HFF-Myc (cell line): ENCODE measurements around the gene SPINT3.

Experiments
- DNase-seq: peaks from one replicate; pipeline ENCODE4 v3.0.0-alpha.2; 2011; ENCODE audit warnings: low read depth; ENCODE audit errors: extremely low read depth
- H3K4me3 ChIP-seq: replicated peaks from 2 replicates; pipeline ENCODE4 v1.5.1; 2011; ENCODE audit warnings: low read depth, mild to moderate bottlenecking, control low read depth, low read length
- CTCF ChIP-seq: IDR thresholded peaks from 2 replicates; pipeline ENCODE4 v1.5.1; 2012; ENCODE audit warnings: mild to moderate bottlenecking, low read depth, low read length, control low read depth; ENCODE audit errors: missing control alignments

SPINT3 gene

GRCh38 chr20:45547206-45547770 is 31.9 kb upstream of the SPINT3 start, which contains the start of gene EPPIN:
TSS of gene EPPIN (minus strand) at chr20:45547401. CDS start at chr20:45547357, 44 bp downstream.
- no peak for TF ChIP-seq CTCF
- no peak for DNase-seq
- no peak within 1 kb of the TSS for H3K4me3 ChIP-seq

- peak; percentile 7 for DNase-seq
- no peak overlapping the region for H3K4me3 ChIP-seq
Measured at GRCh38 chr20:45545754-45546453, 30.5 kb upstream of the SPINT3 start.

GRCh38 chr20:45545351-45545750 is 29.9 kb upstream of the SPINT3 start:
- no peak for TF ChIP-seq CTCF
- no peak overlapping the region for H3K4me3 ChIP-seq
- no peak for DNase-seq

More at GRCh38 chr20:45545754-45546453, 30.5 kb upstream of the SPINT3 start:
- peak; percentile 31 for TF ChIP-seq CTCF

GRCh38 chr20:45539382-45539781 is 24.0 kb upstream of the SPINT3 start, which contains the start of gene WFDC6:
TSS of gene WFDC6 (minus strand) at chr20:45539482. CDS start at chr20:45539407, 75 bp downstream.
- TF ChIP-seq CTCF, result no peak
- H3K4me3 ChIP-seq, result no peak within 1 kb of the TSS
- no peak for DNase-seq

- DNase-seq, result no peak
- peak; percentile 18 for TF ChIP-seq CTCF
- no peak overlapping the region for H3K4me3 ChIP-seq
Measured at GRCh38 chr20:45538209-45538799, 22.9 kb upstream of the SPINT3 start.

- H3K4me3 ChIP-seq, result no peak overlapping the region
- DNase-seq, result no peak
- no peak for TF ChIP-seq CTCF
Measured at GRCh38 chr20:45527294-45527693, 11.9 kb upstream of the SPINT3 start.
